ENCODE measurements around the gene MORN3.
"Not testable (repeated sequence)": the region's sequence is repeated elsewhere in the genome, so short reads cannot be mapped to it uniquely, and the experiment has no call there.

MORN3 gene

GRCh38 chr12:121637231-121637914 lies 32.1 kb downstream of the MORN3 start:
- no peak for FAIRE-seq

- FAIRE-seq, result no peak
Observed at GRCh38 chr12:121634836-121635235, 34.6 kb downstream of the MORN3 start.

GRCh38 chr12:121633833-121634196 lies 35.6 kb downstream of the MORN3 start:
- not testable (repeated sequence) for FAIRE-seq

GRCh38 chr12:121632069-121632970 lies 37.1 kb downstream of the MORN3 start:
- no peak for FAIRE-seq

- FAIRE-seq, result no peak
Observed at GRCh38 chr12:121630791-121631355, 38.6 kb downstream of the MORN3 start.

- no peak for FAIRE-seq
Observed at GRCh38 chr12:121628536-121628935, 40.9 kb downstream of the MORN3 start.

GRCh38 chr12:121628037-121628436 lies 41.4 kb downstream of the MORN3 start:
- FAIRE-seq, result no peak

- no peak for FAIRE-seq
Observed at GRCh38 chr12:121626853-121627640, 42.4 kb downstream of the MORN3 start.

GRCh38 chr12:121626087-121626852 lies 43.2 kb downstream of the MORN3 start, which contains the start of gene ORAI1:
TSS of gene ORAI1 (plus strand) at chr12:121626530.
- no peak for FAIRE-seq

GRCh38 chr12:121620333-121620891 lies 49.0 kb downstream of the MORN3 start:
- no peak for FAIRE-seq

GRCh38 chr12:121618659-121619233 lies 50.7 kb downstream of the MORN3 start:
- FAIRE-seq, result no peak

- FAIRE-seq, result no peak
Observed at GRCh38 chr12:121614872-121615467, 54.5 kb downstream of the MORN3 start.

- FAIRE-seq, result no peak
Observed at GRCh38 chr12:121613462-121613861, 56.0 kb downstream of the MORN3 start.

GRCh38 chr12:121611306-121611705 lies 58.1 kb downstream of the MORN3 start:
- no peak for FAIRE-seq

GRCh38 chr12:121610239-121611149 lies 59.0 kb downstream of the MORN3 start:
- no peak for FAIRE-seq

GRCh38 chr12:121608301-121608700 lies 61.2 kb downstream of the MORN3 start:
- FAIRE-seq, result no peak

GRCh38 chr12:121603581-121603980 lies 65.9 kb downstream of the MORN3 start:
- FAIRE-seq, result no peak

- FAIRE-seq, result no peak
Observed at GRCh38 chr12:121602766-121603165, 66.7 kb downstream of the MORN3 start.

GRCh38 chr12:121600702-121601336 lies 68.6 kb downstream of the MORN3 start:
- FAIRE-seq, result no peak
